Measurements from ENCODE around the gene ACVR1. TPM values are rescaled to one million over a fixed set of nuclear protein-coding genes. Genes with fewer than 3 reads are reported as not detected.

The ACVR1 gene
- total RNA-seq, 1 donor from 2014 or later = 36.3 TPM

GRCh38 chr2:157872791-157873190, 3.3 kb downstream of the ACVR1 start:
- Mint-ChIP-seq H3K36me3 (ENCODE audit: unreplicated experiment) (no peaks in the 10 kb centered on the region), H3K9me3 (ENCODE audit: unreplicated experiment) (peaks cover 4% of the 10 kb centered on the region), H3K27me3 (ENCODE audit: unreplicated experiment) (peaks cover 2% of the 10 kb centered on the region), H3K4me3 (ENCODE audit: unreplicated experiment) (no peak overlapping the region), H3K27ac (ENCODE audit: unreplicated experiment) (no peak overlapping the region), H3K4me1 (ENCODE audit: low read depth, unreplicated experiment) (peaks cover 8% of the 10 kb centered on the region)
- TF ChIP-seq, protein P1, sequence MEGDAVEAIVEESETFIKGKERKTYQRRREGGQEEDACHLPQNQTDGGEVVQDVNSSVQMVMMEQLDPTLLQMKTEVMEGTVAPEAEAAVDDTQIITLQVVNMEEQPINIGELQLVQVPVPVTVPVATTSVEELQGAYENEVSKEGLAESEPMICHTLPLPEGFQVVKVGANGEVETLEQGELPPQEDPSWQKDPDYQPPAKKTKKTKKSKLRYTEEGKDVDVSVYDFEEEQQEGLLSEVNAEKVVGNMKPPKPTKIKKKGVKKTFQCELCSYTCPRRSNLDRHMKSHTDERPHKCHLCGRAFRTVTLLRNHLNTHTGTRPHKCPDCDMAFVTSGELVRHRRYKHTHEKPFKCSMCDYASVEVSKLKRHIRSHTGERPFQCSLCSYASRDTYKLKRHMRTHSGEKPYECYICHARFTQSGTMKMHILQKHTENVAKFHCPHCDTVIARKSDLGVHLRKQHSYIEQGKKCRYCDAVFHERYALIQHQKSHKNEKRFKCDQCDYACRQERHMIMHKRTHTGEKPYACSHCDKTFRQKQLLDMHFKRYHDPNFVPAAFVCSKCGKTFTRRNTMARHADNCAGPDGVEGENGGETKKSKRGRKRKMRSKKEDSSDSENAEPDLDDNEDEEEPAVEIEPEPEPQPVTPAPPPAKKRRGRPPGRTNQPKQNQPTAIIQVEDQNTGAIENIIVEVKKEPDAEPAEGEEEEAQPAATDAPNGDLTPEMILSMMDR (IDR thresholded peaks at IDR 0.05; ENCODE audit: partially characterized antibody, unreplicated experiment) = no peak
- DNase-seq = no peak

DNA sequence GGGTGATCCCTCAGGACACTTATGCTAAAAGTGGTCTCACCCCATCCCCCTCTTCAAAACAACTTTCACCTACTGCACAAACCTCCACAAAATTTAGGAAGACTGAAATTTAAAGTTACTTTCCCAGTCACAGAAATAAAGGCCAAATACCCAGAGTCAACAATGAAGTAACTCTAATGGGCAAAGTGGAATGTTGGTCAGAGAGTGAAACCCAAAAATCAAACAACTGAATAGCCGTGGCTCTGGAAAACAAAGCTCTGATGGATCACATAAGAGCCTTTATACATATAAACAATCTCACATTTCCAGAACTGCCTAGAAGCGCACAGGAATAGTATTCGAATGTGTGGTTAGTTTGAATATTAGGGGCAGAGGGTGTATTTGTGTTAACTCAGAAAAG, 4.7 kb downstream of the ACVR1 start:
- Mint-ChIP-seq H3K36me3 (ENCODE audit: unreplicated experiment) (no peaks in the 10 kb centered on the region), H3K4me1 (ENCODE audit: low read depth, unreplicated experiment) (peaks cover 8% of the 10 kb centered on the region), H3K27ac (ENCODE audit: unreplicated experiment) (no peak overlapping the region), H3K4me3 (ENCODE audit: unreplicated experiment) (no peak overlapping the region), H3K9me3 (ENCODE audit: unreplicated experiment) (peaks cover 4% of the 10 kb centered on the region), H3K27me3 (ENCODE audit: unreplicated experiment) (peaks cover 2% of the 10 kb centered on the region)
- no peak for DNase-seq
- TF ChIP-seq, protein P1 (IDR thresholded peaks at IDR 0.05; ENCODE audit: partially characterized antibody, unreplicated experiment) = no peak

DNA sequence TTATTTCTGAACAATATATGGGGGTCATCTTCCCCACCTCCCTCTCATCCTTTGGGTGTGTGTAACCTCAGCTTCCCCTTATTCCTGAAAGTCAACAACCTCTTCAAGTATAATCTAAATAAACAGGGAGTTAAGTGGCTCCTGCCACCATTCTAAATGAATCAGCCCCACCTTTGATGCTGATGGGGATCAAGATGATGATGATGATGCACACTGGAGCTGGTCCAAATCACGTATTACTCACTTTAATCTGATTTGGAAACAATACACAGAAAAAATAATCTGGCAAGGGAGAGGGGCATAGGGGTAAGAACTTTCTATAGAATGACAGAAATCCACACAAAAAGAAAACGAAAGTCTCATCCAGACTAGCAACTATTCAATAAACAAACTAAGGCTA, 7.1 kb downstream of the ACVR1 start:
- TF ChIP-seq, protein P1 (IDR thresholded peaks at IDR 0.05; ENCODE audit: partially characterized antibody, unreplicated experiment) = no peak
- H3K36me3 Mint-ChIP-seq (ENCODE audit: unreplicated experiment) = no peaks in the 10 kb centered on the region
- H3K9me3 Mint-ChIP-seq (ENCODE audit: unreplicated experiment) = no peaks in the 10 kb centered on the region
- DNase-seq = no peak
- no peaks in the 10 kb centered on the region for H3K27me3 Mint-ChIP-seq (ENCODE audit: unreplicated experiment)
- no peak overlapping the region for H3K4me3 Mint-ChIP-seq (ENCODE audit: unreplicated experiment)
- peaks cover 7% of the 10 kb centered on the region for H3K4me1 Mint-ChIP-seq (ENCODE audit: low read depth, unreplicated experiment)
- no peak overlapping the region for H3K27ac Mint-ChIP-seq (ENCODE audit: unreplicated experiment)

GRCh38 chr2:157867703-157868102, 8.4 kb downstream of the ACVR1 start:
- H3K36me3 Mint-ChIP-seq (ENCODE audit: unreplicated experiment) = no peaks in the 10 kb centered on the region
- TF ChIP-seq, protein P1 (IDR thresholded peaks at IDR 0.05; ENCODE audit: partially characterized antibody, unreplicated experiment) = no peak
- no peaks in the 10 kb centered on the region for H3K27me3 Mint-ChIP-seq (ENCODE audit: unreplicated experiment)
- H3K9me3 Mint-ChIP-seq (ENCODE audit: unreplicated experiment) = no peaks in the 10 kb centered on the region
- H3K4me3 Mint-ChIP-seq (ENCODE audit: unreplicated experiment) = no peak overlapping the region
- no peak overlapping the region for H3K27ac Mint-ChIP-seq (ENCODE audit: unreplicated experiment)
- no peak for DNase-seq
- H3K4me1 Mint-ChIP-seq (ENCODE audit: low read depth, unreplicated experiment) = peaks cover 4% of the 10 kb centered on the region

GRCh38 chr2:157866666-157867642, 9.2 kb downstream of the ACVR1 start:
- DNase-seq = no peak
- no peaks in the 10 kb centered on the region for H3K27me3 Mint-ChIP-seq (ENCODE audit: unreplicated experiment)
- no peak overlapping the region for H3K4me3 Mint-ChIP-seq (ENCODE audit: unreplicated experiment)
- TF ChIP-seq, protein P1 (IDR thresholded peaks at IDR 0.05; ENCODE audit: partially characterized antibody, unreplicated experiment) = no peak
- no peaks in the 10 kb centered on the region for H3K9me3 Mint-ChIP-seq (ENCODE audit: unreplicated experiment)
- peaks cover 4% of the 10 kb centered on the region for H3K4me1 Mint-ChIP-seq (ENCODE audit: low read depth, unreplicated experiment)
- no peak overlapping the region for H3K27ac Mint-ChIP-seq (ENCODE audit: unreplicated experiment)
- no peaks in the 10 kb centered on the region for H3K36me3 Mint-ChIP-seq (ENCODE audit: unreplicated experiment)

All from glutamatergic neuron (in vitro differentiated cells).